Naive thymus-derived CD4-positive, alpha-beta T cell (primary cell): Measurements from ENCODE around the gene RAP1GAP. TPM values are rescaled to one million over a fixed set of nuclear protein-coding genes. Genes with fewer than 3 reads are reported as not detected.
A peak's percentile ranks its signal among the peaks of the same experiment; 100 is the strongest.

ENCODE experiments used
- ATAC-seq: fragments of 150-1000 bp; cut with Tn5 transposase; 2 replicates; pipeline ENCODE4 v1.10.0; 2021; ENCODE audit warnings: mild to moderate bottlenecking, moderate library complexity
- CTCF ChIA-PET: fragments of 350-600 bp; sonication (Branson Sonifier 250); formaldehyde crosslinking; loops from one replicate; lab custom pipeline; 2021; ENCODE audit warnings: antibody characterized with exemption; lab: Charles Lee
- POLR2A ChIA-PET: fragments of 350-600 bp; sonication (Branson Sonifier 250); formaldehyde crosslinking; loops from one replicate; lab custom pipeline; 2021; ENCODE audit warnings: antibody characterized with exemption, inconsistent platforms; lab: Charles Lee
- DNase-seq, 9 donors: peaks; one replicate each; pipeline versions ENCODE4 v3.0.0 to v3.0.0-alpha.2; 2020 to 2022; ENCODE audit warnings: mixed read lengths in 1 of 9
- H3K27ac ChIP-seq: one replicate; pipeline ENCODE4 v1.7.0; 2013; ENCODE audit warnings: mild to moderate bottlenecking, low read depth, low read length, moderate library complexity
- H3K27me3 ChIP-seq, 2 donors: one replicate each; pipeline ENCODE4 v1.7.0; 2013; ENCODE audit warnings: low read length in 2 of 2, mild to moderate bottlenecking in 2 of 2, moderate library complexity in 2 of 2; ENCODE audit not compliant: control insufficient read depth in 2 of 2, insufficient read depth in 2 of 2
- H3K36me3 ChIP-seq, 3 experiments: 1 replicate in 2 of 3; 2 replicates in 1 of 3; pipeline ENCODE4 v1.7.0; 2013; ENCODE audit warnings: low read length in 3 of 3, mild to moderate bottlenecking in 3 of 3, moderate library complexity in 1 of 3; ENCODE audit not compliant: insufficient read depth in 3 of 3, control insufficient read depth in 2 of 3
- H3K4me1 ChIP-seq, 2 donors: one replicate each; pipeline ENCODE4 v1.7.0; 2013; ENCODE audit warnings: low read length in 2 of 2, mild to moderate bottlenecking in 2 of 2, moderate library complexity in 1 of 2; ENCODE audit not compliant: control insufficient read depth in 2 of 2, insufficient read depth in 2 of 2
- H3K4me3 ChIP-seq: 2 replicates; pipeline ENCODE4 v1.7.0; 2013; ENCODE audit warnings: mild to moderate bottlenecking, low read length
- H3K9me3 ChIP-seq, 3 experiments: 1 replicate in 2 of 3; 2 replicates in 1 of 3; pipeline ENCODE4 v1.7.0; 2013; ENCODE audit warnings: low read length in 3 of 3; ENCODE audit not compliant: control insufficient read depth in 2 of 3
- H3K27ac Mint-ChIP-seq, 9 donors: one replicate each; pipeline ENCODE4 v1.8.0; 2020 to 2022; ENCODE audit warnings: mixed read lengths in 9 of 9, mild to moderate bottlenecking in 8 of 9, moderate library complexity in 5 of 9, inconsistent platforms in 2 of 9
- H3K27me3 Mint-ChIP-seq, 5 donors: one replicate each; pipeline ENCODE4 v1.8.0; 2021 to 2022; ENCODE audit warnings: mixed read lengths in 5 of 5, mild to moderate bottlenecking in 1 of 5
- H3K36me3 Mint-ChIP-seq, 5 donors: one replicate each; pipeline ENCODE4 v1.8.0; 2020 to 2022; ENCODE audit warnings: mixed read lengths in 5 of 5, mild to moderate bottlenecking in 3 of 5, inconsistent platforms in 1 of 5
- H3K4me1 Mint-ChIP-seq, 7 donors: one replicate each; pipeline ENCODE4 v1.8.0; 2020 to 2022; ENCODE audit warnings: mixed read lengths in 7 of 7, mild to moderate bottlenecking in 3 of 7, inconsistent platforms in 1 of 7
- H3K4me3 Mint-ChIP-seq, 10 donors: one replicate each; pipeline ENCODE4 v1.8.0; 2020 to 2022; ENCODE audit warnings: mild to moderate bottlenecking in 10 of 10, mixed read lengths in 10 of 10, moderate library complexity in 6 of 10, inconsistent platforms in 2 of 10
- H3K9me3 Mint-ChIP-seq, 11 donors: one replicate each; pipeline ENCODE4 v1.8.0; 2020 to 2022; ENCODE audit warnings: mixed read lengths in 11 of 11, mild to moderate bottlenecking in 4 of 11, inconsistent platforms in 1 of 11, moderate library complexity in 1 of 11
- intact Hi-C, 2 donors: fragments of 100-400 bp; cut with micrococcal nuclease; formaldehyde crosslinking; loops; one replicate each; pipeline ENCODE4 v1.15.1; 2023
- polyA plus RNA-seq, 2 donors: library from polyadenylated mRNA; unstranded; fragments of 300-500 nt; fragmentation: Illumina TruSeq; gene quantifications; one replicate each; pipeline ENCODE4 v1.2.3, GENCODE V29; 2021
- total RNA-seq, 6 experiments: library from RNA in 5 of 6; stranded (reverse) in 5 of 6; gene quantifications; 1 replicate in 5 of 6; 2 replicates in 1 of 6; pipeline ENCODE4 v1.2.3 and lab custom pipeline; 2021 to 2026

Gene RAP1GAP
- total and polyA plus RNA-seq, 7 experiments from 2014 or later: 0.16 to 1.4 (median 0.42) TPM; not detected in 3

DNA sequence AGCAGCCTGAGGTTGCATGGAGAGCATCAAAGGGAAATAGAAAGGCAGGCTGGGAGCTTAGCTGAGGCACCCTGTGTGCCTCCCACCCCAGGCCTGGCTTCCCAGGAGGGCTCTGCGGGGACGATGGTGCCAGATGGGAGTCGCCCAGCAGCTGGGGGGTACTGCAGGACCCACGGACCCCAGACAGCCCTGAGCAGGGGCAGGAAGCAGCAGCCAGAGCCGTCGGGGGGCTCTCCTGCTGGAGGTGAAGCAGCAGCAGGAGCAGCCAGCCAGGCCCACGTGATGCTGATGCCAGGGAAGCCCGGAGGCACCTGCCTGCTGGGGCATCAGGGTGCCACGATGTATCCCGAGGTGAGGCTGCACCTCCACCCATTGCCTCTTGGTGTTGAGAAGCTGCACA, 20.4 kb downstream of the RAP1GAP start:
- no peak overlapping the region for H3K27ac ChIP-seq
- POLR2A ChIA-PET: no interaction called here
- Mint-ChIP-seq H3K27ac (no peak overlapping the region), H3K36me3 (no peaks in the 10 kb centered on the region), H3K4me1 (peaks cover 8 to 17% (median 14%) of the 10 kb centered on the region in 7 donors), H3K27me3 (peaks cover 21 to 41% (median 24%) of the 10 kb centered on the region in 5 donors), H3K9me3 (peaks cover 0 to 4% (median 0%) of the 10 kb centered on the region in 11 donors), H3K4me3 (peak overlapping the region in 3 of 10 donors; percentile 2 to 52 (median 25))
- H3K27me3 ChIP-seq: no peaks in the 10 kb centered on the region
- DNase-seq (no peak), ATAC-seq (no peak)
- no peaks in the 10 kb centered on the region for H3K9me3 ChIP-seq
- intact Hi-C loops: no loop called here
- no peak overlapping the region for H3K4me3 ChIP-seq
- no peaks in the 10 kb centered on the region for H3K36me3 ChIP-seq
- CTCF ChIA-PET: no interaction called here
- H3K4me1 ChIP-seq: peaks cover 5 to 12% of the 10 kb centered on the region in 2 donors

DNA sequence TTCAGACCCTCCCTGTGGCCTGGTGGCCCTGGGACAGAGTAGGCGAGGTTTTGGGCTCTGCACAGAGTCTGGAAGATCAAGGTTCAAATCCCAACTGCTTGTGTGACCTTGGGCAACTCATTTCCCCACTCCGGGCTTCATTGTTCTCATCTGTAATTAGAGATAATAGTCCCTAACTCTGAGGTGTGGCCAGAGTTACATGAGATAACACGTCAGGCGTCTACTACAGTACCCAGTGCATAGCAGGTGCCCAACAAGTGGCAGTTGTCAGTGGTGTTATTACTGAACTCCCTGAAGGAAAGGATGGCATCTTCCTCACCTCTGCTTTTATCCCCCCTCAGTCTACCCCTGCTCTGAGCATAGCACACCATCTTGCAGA, 20.8 kb downstream of the RAP1GAP start:
- peaks cover 25 to 38% (median 28%) of the 10 kb centered on the region in 5 donors for H3K27me3 Mint-ChIP-seq
- Histone ChIP-seq H3K4me3 (no peak overlapping the region), H3K4me1 (peaks cover 5 to 12% of the 10 kb centered on the region in 2 donors), H3K27ac (no peak overlapping the region), H3K36me3 (no peaks in the 10 kb centered on the region), H3K9me3 (no peaks in the 10 kb centered on the region), H3K27me3 (no peaks in the 10 kb centered on the region)
- ATAC-seq (no peak), DNase-seq (no peak)
- ChIA-PET CTCF (no interaction called here), POLR2A (no interaction called here)
- no peaks in the 10 kb centered on the region for H3K36me3 Mint-ChIP-seq
- intact Hi-C loops: no loop called here
- no peak overlapping the region for H3K4me3 Mint-ChIP-seq
- H3K27ac Mint-ChIP-seq: no peak overlapping the region
- H3K9me3 Mint-ChIP-seq: peaks cover 0 to 4% (median 0%) of the 10 kb centered on the region in 11 donors
- peaks cover 8 to 17% (median 14%) of the 10 kb centered on the region in 7 donors for H3K4me1 Mint-ChIP-seq

DNA sequence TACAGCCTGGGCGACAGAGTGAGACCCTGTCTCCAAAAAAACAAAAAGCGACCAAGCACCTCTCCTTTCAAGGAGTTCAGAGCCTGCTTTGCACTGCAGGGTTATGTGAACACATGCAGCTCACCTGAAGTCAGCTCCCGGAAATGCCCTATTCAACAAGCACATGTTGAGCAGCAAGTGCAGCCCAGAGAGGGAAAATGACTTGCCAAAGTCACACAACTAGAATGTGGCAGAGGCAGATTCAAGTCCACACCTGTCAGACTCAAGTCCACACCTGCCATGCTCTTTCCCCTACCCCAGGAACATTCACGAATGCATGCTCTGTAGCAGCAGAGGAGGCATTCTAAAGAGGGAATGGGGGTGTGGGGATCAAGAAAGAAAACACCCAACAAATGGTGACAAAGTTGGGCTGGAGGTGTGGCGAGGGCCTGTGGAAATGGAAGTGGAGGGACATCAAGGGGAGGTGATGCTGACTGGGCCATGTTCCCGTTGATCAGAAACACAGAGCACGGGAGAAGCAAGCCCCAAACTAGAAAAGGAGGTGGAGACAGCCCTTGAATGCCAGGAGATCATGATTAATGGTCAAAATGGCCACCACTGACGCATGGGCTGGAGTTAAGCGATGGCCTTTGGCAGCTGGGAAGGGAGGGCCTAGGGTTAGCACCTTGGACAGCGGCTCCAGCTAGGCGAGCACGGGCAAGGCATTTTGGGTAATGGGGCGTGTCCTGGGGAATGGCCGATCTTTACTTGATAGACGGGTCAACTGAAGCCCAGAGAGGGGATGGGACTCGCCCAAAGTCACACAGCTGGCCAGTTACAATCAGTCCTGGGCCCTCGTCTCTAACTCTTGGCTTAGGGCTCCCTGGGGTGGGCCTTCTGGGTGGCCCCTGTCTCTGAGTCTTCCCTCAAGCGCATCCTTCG, 21.5 kb downstream of the RAP1GAP start:
- Histone ChIP-seq H3K36me3 (no peaks in the 10 kb centered on the region), H3K27ac (no peak overlapping the region), H3K4me1 (peaks cover 5 to 12% of the 10 kb centered on the region in 2 donors), H3K27me3 (no peaks in the 10 kb centered on the region), H3K4me3 (no peak overlapping the region), H3K9me3 (no peaks in the 10 kb centered on the region)
- peak; percentile 28 for ATAC-seq
- peaks cover 0 to 4% (median 0%) of the 10 kb centered on the region in 11 donors for H3K9me3 Mint-ChIP-seq
- intact Hi-C loops: no loop called here
- peaks cover 26 to 42% (median 32%) of the 10 kb centered on the region in 5 donors for H3K27me3 Mint-ChIP-seq
- ChIA-PET POLR2A (interaction anchor here (1.0 kb wide), 1 partner anchor 14 kb away, joined by 4 read pairs; no protein-coding TSS in a partner anchor), CTCF (no interaction called here)
- peaks cover 8 to 16% (median 13%) of the 10 kb centered on the region in 7 donors for H3K4me1 Mint-ChIP-seq
- H3K36me3 Mint-ChIP-seq: no peaks in the 10 kb centered on the region
- peak in 1 of 9 donors; percentile 57 for DNase-seq
- H3K27ac Mint-ChIP-seq: no peak overlapping the region
- no peak overlapping the region for H3K4me3 Mint-ChIP-seq

- Histone ChIP-seq H3K36me3 (no peaks in the 10 kb centered on the region), H3K9me3 (no peaks in the 10 kb centered on the region), H3K4me3 (no peak overlapping the region), H3K27ac (no peak overlapping the region), H3K4me1 (peaks cover 0 to 2% of the 10 kb centered on the region in 2 donors), H3K27me3 (no peaks in the 10 kb centered on the region)
- Mint-ChIP-seq H3K27me3 (peaks cover 16 to 37% (median 30%) of the 10 kb centered on the region in 5 donors), H3K9me3 (peaks cover 0 to 2% (median 0%) of the 10 kb centered on the region in 11 donors), H3K4me3 (no peak overlapping the region), H3K4me1 (no peaks in the 10 kb centered on the region), H3K27ac (no peak overlapping the region), H3K36me3 (no peaks in the 10 kb centered on the region)
- ChIA-PET CTCF (interaction anchor here (0.6 to 0.7 kb wide), 2 partner anchors 403 to 1403 kb away, joined by 3 read pairs; no protein-coding TSS in a partner anchor), POLR2A (no interaction called here)
- DNase-seq (no peak), ATAC-seq (no peak)
- intact Hi-C loops: no loop called here
These were observed 23.6 kb downstream of the RAP1GAP start for GRCh38 chr1:21645550-21645949.

DNA sequence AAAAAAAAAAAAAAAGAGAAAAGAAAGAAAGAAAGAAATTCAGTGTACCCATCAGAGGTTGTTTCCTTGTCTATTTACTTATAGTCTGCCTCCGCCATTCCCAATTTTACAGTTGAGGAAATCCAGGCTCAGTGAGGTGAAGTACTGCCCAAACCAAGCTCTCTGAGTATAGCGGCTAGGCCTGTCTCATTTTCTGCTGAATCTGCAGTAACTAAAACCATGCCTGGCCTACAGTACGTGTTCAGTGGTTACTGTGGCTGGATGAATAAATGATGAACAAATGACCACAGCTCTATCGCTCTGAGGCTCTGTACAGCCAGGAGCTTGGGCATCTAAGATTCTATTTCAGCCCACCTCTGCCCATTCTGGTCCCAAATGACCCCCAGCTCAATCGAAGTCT, 24.3 kb downstream of the RAP1GAP start:
- Histone ChIP-seq H3K9me3 (no peaks in the 10 kb centered on the region), H3K36me3 (no peaks in the 10 kb centered on the region), H3K27ac (no peak overlapping the region), H3K27me3 (no peaks in the 10 kb centered on the region), H3K4me3 (no peak overlapping the region), H3K4me1 (no peaks in the 10 kb centered on the region)
- no peak for ATAC-seq
- Mint-ChIP-seq H3K27me3 (peaks cover 11 to 41% (median 30%) of the 10 kb centered on the region in 5 donors), H3K4me1 (no peaks in the 10 kb centered on the region), H3K27ac (no peak overlapping the region), H3K4me3 (no peak overlapping the region), H3K36me3 (no peaks in the 10 kb centered on the region), H3K9me3 (peaks cover 0 to 2% (median 0%) of the 10 kb centered on the region in 11 donors)
- no peak for DNase-seq
- ChIA-PET POLR2A (no interaction called here), CTCF (interaction anchor here (0.6 kb wide), 1 partner anchor 1404 kb away, joined by 3 read pairs; no protein-coding TSS in a partner anchor)
- intact Hi-C loops: no loop called here

- Mint-ChIP-seq H3K4me3 (no peak overlapping the region), H3K4me1 (no peaks in the 10 kb centered on the region), H3K27me3 (peaks cover 8 to 41% (median 30%) of the 10 kb centered on the region in 5 donors), H3K27ac (no peak overlapping the region), H3K9me3 (peaks cover 0 to 2% (median 0%) of the 10 kb centered on the region in 11 donors), H3K36me3 (no peaks in the 10 kb centered on the region)
- Histone ChIP-seq H3K9me3 (no peaks in the 10 kb centered on the region), H3K27ac (no peak overlapping the region), H3K4me3 (no peak overlapping the region), H3K27me3 (no peaks in the 10 kb centered on the region), H3K36me3 (no peaks in the 10 kb centered on the region), H3K4me1 (no peaks in the 10 kb centered on the region)
- DNase-seq (no peak), ATAC-seq (no peak)
- POLR2A ChIA-PET: no interaction called here
- CTCF ChIA-PET: interaction anchor here (0.6 kb wide), 1 partner anchor 107 kb away, joined by 3 read pairs; no protein-coding TSS in a partner anchor
- intact Hi-C loops: no loop called here
These were observed 24.8 kb downstream of the RAP1GAP start for GRCh38 chr1:21644348-21644747.
